Kidney (tissue), 14 donors: ENCODE data around the gene GIMAP1. TPM values are rescaled to one million over a fixed set of nuclear protein-coding genes. Genes with fewer than 3 reads are reported as not detected.

Source experiments
- DNase-seq, 5 donors: peaks; one replicate each; pipeline ENCODE4 v3.0.0-alpha.2; 2013 to 2020
- FAIRE-seq: peaks from 2 replicates; lab custom pipeline; 2012; peaks lifted over from hg19 to GRCh38; lab: Jason Lieb, UNC
- H3K27ac ChIP-seq, 2 donors: one replicate each; pipeline ENCODE4 v1.7.0; 2013; ENCODE audit warnings: low read depth in 2 of 2, low read length in 2 of 2, inconsistent platforms in 1 of 2
- H3K27me3 ChIP-seq: one replicate; pipeline ENCODE4 v1.7.1; 2013; ENCODE audit warnings: low read length, inconsistent platforms; ENCODE audit not compliant: control insufficient read depth, insufficient read depth
- H3K36me3 ChIP-seq, 3 donors: one replicate each; pipeline versions ENCODE4 v1.7.0 to v1.7.1; 2013; ENCODE audit warnings: low read length in 3 of 3, control low read depth in 1 of 3, inconsistent platforms in 1 of 3; ENCODE audit not compliant: insufficient read depth in 3 of 3, control insufficient read depth in 2 of 3
- H3K4me1 ChIP-seq, 3 donors: one replicate each; pipeline versions ENCODE4 v1.7.0 to v1.7.1; 2013; ENCODE audit warnings: low read length in 3 of 3, inconsistent platforms in 1 of 3, low read depth in 1 of 3; ENCODE audit not compliant: control insufficient read depth in 2 of 3, insufficient read depth in 2 of 3
- H3K4me3 ChIP-seq, 3 donors: one replicate each; pipeline versions ENCODE4 v1.7.0 to v1.8.1; 2013; ENCODE audit warnings: low read length in 3 of 3, control low read depth in 1 of 3, inconsistent platforms in 1 of 3
- H3K9ac ChIP-seq, 3 donors: one replicate each; pipeline versions ENCODE4 v1.7.0 to v1.7.1; 2013; ENCODE audit warnings: low read length in 3 of 3, control low read depth in 1 of 3, inconsistent platforms in 1 of 3
- H3K9me3 ChIP-seq, 3 donors: one replicate each; pipeline versions ENCODE4 v1.7.0 to v1.7.1; 2013; ENCODE audit warnings: low read length in 3 of 3, control low read depth in 1 of 3, inconsistent platforms in 1 of 3; ENCODE audit not compliant: control insufficient read depth in 2 of 3, insufficient read depth in 1 of 3
- CTCF ChIP-seq: IDR thresholded peaks from 3 replicates; pipeline ENCODE4 v1.5.1; 2012; ENCODE audit warnings: mild to moderate bottlenecking, moderate library complexity, borderline replicate concordance; ENCODE audit not compliant: insufficient read depth; ENCODE audit errors: extremely low read depth
- intact Hi-C: fragments of 100-400 bp; cut with DNase I; formaldehyde crosslinking; loops from one replicate; pipeline ENCODE4 v1.11.1; 2022
- polyA plus RNA-seq: library from polyadenylated mRNA; stranded (reverse); fragments of 350-450 nt; fragmentation: Illumina TruSeq; extraction: RNeasy Lipid Tissue Mini Kit (QIAGEN cat#74804); gene quantifications from one replicate; pipeline ENCODE4 v1.2.3, GENCODE V29; 2014; ENCODE audit warnings: low read depth, low replicate concordance; ENCODE audit not compliant: insufficient read depth
- total RNA-seq: library from RNA; stranded (reverse); fragmentation: NEBNext Ultra II Directional; extraction: Animal tissue kit (Norgen Biotek cat#: 25700); gene quantifications from one replicate; pipeline ENCODE4 v1.2.1, GENCODE V29; 2021
- donor health status: control.
- donor health status: control.
- donor health status: control.
- donor health status: control.
- donor health status: control.
- donor health status: DM: yes; HTN: yes; CAD: no.
- donor health status: Normal renal cell carcinoma (clear cell type).

The GIMAP1 gene
- total and polyA plus RNA-seq, 2 donors from 2014 or later: 6.4 to 10.2 TPM

- intact Hi-C loops: no loop called here
- DNase-seq: no peak
- Histone ChIP-seq H3K36me3 (peaks cover 0 to 2% (median 0%) of the 10 kb centered on the region in 3 donors), H3K27ac (no peak overlapping the region), H3K27me3 (no peaks in the 10 kb centered on the region), H3K4me3 (no peak overlapping the region), H3K9me3 (no peaks in the 10 kb centered on the region), H3K4me1 (peaks cover 0 to 6% (median 0%) of the 10 kb centered on the region in 3 donors), H3K9ac (no peak overlapping the region)
- no peak for FAIRE-seq
- TF ChIP-seq CTCF: no peak
These were observed 27.7 kb downstream of the GIMAP1 start for GRCh38 chr7:150744041-150744656.

- H3K9ac ChIP-seq: no peak overlapping the region
- H3K9me3 ChIP-seq: no peaks in the 10 kb centered on the region
- H3K27ac ChIP-seq: no peak overlapping the region
- intact Hi-C loops: no loop called here
- H3K4me3 ChIP-seq: no peak overlapping the region
- peaks cover 0 to 2% (median 0%) of the 10 kb centered on the region in 3 donors for H3K36me3 ChIP-seq
- peaks cover 0 to 6% (median 0%) of the 10 kb centered on the region in 3 donors for H3K4me1 ChIP-seq
- no peak for TF ChIP-seq CTCF
- FAIRE-seq (no peak), DNase-seq (no peak)
- H3K27me3 ChIP-seq: no peaks in the 10 kb centered on the region
These were observed 28.7 kb downstream of the GIMAP1 start for GRCh38 chr7:150745086-150745485.

- Histone ChIP-seq H3K36me3 (peaks cover 0 to 2% (median 0%) of the 10 kb centered on the region in 3 donors), H3K4me1 (peaks cover 0 to 6% (median 0%) of the 10 kb centered on the region in 3 donors), H3K9ac (no peak overlapping the region), H3K27ac (no peak overlapping the region), H3K9me3 (no peaks in the 10 kb centered on the region), H3K27me3 (no peaks in the 10 kb centered on the region), H3K4me3 (no peak overlapping the region)
- no peak for FAIRE-seq
- intact Hi-C loops: no loop called here
- no peak for DNase-seq
- no peak for TF ChIP-seq CTCF
These were observed 29.5 kb downstream of the GIMAP1 start for GRCh38 chr7:150745876-150746275.
